Endodermal cell (in vitro differentiated cells): ENCODE data around the gene SGSM2. TPM values are rescaled to one million over a fixed set of nuclear protein-coding genes. Genes with fewer than 3 reads are reported as not detected.

Experiments used
- DNase-seq: peaks from one replicate; pipeline ENCODE4 v3.0.0-alpha.2; 2017
- H3K27ac ChIP-seq: 2 replicates; pipeline ENCODE4 v1.5.1; 2013; ENCODE audit warnings: mild to moderate bottlenecking, low read depth, low read length, moderate library complexity
- H3K27me3 ChIP-seq: 2 replicates; pipeline ENCODE4 v1.6.1; 2013; ENCODE audit warnings: mild to moderate bottlenecking, low read length, moderate library complexity; ENCODE audit not compliant: insufficient read depth, control insufficient read depth, poor library complexity, severe bottlenecking
- H3K36me3 ChIP-seq: 2 replicates; pipeline ENCODE4 v1.7.0; 2013; ENCODE audit warnings: mild to moderate bottlenecking, low read length, moderate library complexity; ENCODE audit not compliant: control insufficient read depth, insufficient read depth
- H3K4me1 ChIP-seq: one replicate; pipeline ENCODE4 v1.7.0; 2013; ENCODE audit warnings: low read length; ENCODE audit not compliant: control insufficient read depth, insufficient read depth
- H3K4me3 ChIP-seq: 2 replicates; pipeline ENCODE4 v1.5.1; 2013; ENCODE audit warnings: mild to moderate bottlenecking, low read length, moderate library complexity
- H3K9ac ChIP-seq: 2 replicates; pipeline ENCODE4 v1.6.1; 2013; ENCODE audit warnings: mild to moderate bottlenecking, low read length, moderate library complexity; ENCODE audit not compliant: poor library complexity, severe bottlenecking; ENCODE audit errors: extremely low read depth
- H3K9me3 ChIP-seq: 2 replicates; pipeline ENCODE4 v1.6.1; 2013; ENCODE audit warnings: mild to moderate bottlenecking, low read length, moderate library complexity; ENCODE audit not compliant: control insufficient read depth
- H3K27ac Mint-ChIP-seq: 2 replicates; pipeline ENCODE4 v1.8.0; 2020; ENCODE audit warnings: mixed read lengths
- H3K27me3 Mint-ChIP-seq: 2 replicates; pipeline ENCODE4 v1.8.0; 2021; ENCODE audit warnings: mild to moderate bottlenecking, mixed read lengths; ENCODE audit not compliant: insufficient read depth
- H3K36me3 Mint-ChIP-seq: 2 replicates; pipeline ENCODE4 v1.8.0; 2020; ENCODE audit warnings: low read depth, mixed read lengths
- H3K4me1 Mint-ChIP-seq: 2 replicates; pipeline ENCODE4 v1.8.0; 2020; ENCODE audit warnings: mixed read lengths
- H3K4me3 Mint-ChIP-seq: 2 replicates; pipeline ENCODE4 v1.8.0; 2020; ENCODE audit warnings: mild to moderate bottlenecking, moderate library complexity, mixed read lengths
- H3K9me3 Mint-ChIP-seq: 2 replicates; pipeline ENCODE4 v1.8.0; 2020; ENCODE audit warnings: mild to moderate bottlenecking, mixed read lengths
- whole genome bisulfite sequencing, 2 experiments: methylation state at CpG; one replicate each; pipeline versions ENCODE4 v1.1.5 to v1.1.7; 2013; ENCODE audit warnings: missing lambda C conversion rate in 2 of 2, mixed read lengths in 1 of 2; ENCODE audit not compliant: insufficient coverage in 1 of 2, insufficient read length in 1 of 2; 5-methylcytosine and 5-hydroxymethylcytosine counted together
- total RNA-seq, 2 donors: library from RNA; stranded (reverse); fragmentation: NEBNext Ultra II Directional in 1 of 2; extraction: Animal tissue kit (Norgen Biotek cat#: 25700) in 1 of 2; gene quantifications; 2 replicates in 1 of 2; 3 replicates in 1 of 2; pipeline ENCODE4 v1.2.1, GENCODE V29; 2021
- TF ChIP-seq, protein P1 (sequence below): fragments of 200-600 bp; sonication (generic); conservative IDR thresholded peaks from 2 replicates; pipeline ENCODE4 v1.5.0; 2021; ENCODE audit warnings: antibody characterized with exemption, mild to moderate bottlenecking

Gene SGSM2
- total RNA-seq, 2 donors from 2014 or later, result 62.5 to 77.3 TPM

DNA sequence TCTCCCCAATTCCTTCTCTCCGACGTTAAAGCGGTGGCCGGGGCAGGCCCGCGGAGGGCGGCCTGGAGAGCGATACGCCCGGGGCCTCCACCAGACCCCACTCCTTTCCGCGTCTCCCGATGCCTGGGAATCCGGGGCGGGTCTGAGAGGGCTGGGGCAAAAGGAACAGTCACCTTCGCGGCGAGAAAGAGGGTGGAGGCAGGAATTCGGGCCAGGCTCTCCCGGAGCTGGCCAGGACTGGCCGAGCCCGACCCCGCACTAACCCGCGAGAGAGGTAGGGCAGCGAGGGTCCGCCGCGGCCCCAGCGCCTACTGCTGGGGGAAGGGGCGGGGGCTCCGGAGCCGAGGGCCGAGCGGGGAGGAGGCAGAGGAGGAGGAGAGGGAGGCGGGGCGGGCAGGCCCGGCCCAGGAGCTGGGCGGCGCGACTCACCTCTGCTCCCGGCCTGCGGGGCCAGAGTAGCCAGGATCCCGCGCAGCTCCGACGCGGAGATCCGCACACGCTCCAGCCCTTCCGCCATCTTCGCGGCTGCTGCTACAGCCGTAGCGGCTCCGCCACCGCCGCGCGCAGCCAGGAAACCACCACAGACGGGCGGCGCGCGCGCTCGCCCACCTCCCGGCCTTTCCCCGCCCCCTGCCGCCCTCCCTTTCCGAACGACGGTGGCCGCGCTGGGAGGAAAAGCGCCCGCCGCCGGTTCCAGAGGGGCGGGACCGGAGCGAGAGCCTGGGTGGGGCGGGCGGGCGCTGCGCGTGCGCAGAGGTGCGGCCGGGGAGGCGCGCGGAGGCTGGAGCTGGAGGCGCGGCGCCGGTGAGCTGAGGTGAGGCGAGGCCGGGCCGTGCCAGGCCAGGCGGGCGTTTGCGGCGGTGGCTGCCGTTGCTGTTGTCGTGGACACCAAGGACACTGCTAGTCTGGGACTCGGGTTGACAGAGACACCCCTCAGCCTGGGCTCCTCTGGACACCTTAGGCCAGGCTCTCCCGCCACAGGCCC, 33.8 kb upstream of the SGSM2 start, which contains the start of the genes SMG6 and SRR:
SMG6 (minus strand) TSS at position 582 of the 985 bp plus-strand sequence; CDS start at position 517, 65 bp downstream.
SRR (plus strand) TSS at position 747 of the 985 bp plus-strand sequence. CDS start 11,611 bp downstream, outside the sequence.
- H3K4me1 ChIP-seq, result peaks cover 13% of the 10 kb centered on the region
- H3K4me1 Mint-ChIP-seq, result peaks cover 18% of the 10 kb centered on the region
- peak within 1 kb of the TSS; percentile 95 for H3K27ac Mint-ChIP-seq
- H3K4me3 Mint-ChIP-seq, result peak within 1 kb of the TSS; percentile 90
- peaks cover 34% of the 10 kb centered on the region for H3K36me3 ChIP-seq
- H3K27me3 ChIP-seq, result no peaks in the 10 kb centered on the region
- H3K9me3 ChIP-seq, result no peaks in the 10 kb centered on the region
- TF ChIP-seq, protein P1, sequence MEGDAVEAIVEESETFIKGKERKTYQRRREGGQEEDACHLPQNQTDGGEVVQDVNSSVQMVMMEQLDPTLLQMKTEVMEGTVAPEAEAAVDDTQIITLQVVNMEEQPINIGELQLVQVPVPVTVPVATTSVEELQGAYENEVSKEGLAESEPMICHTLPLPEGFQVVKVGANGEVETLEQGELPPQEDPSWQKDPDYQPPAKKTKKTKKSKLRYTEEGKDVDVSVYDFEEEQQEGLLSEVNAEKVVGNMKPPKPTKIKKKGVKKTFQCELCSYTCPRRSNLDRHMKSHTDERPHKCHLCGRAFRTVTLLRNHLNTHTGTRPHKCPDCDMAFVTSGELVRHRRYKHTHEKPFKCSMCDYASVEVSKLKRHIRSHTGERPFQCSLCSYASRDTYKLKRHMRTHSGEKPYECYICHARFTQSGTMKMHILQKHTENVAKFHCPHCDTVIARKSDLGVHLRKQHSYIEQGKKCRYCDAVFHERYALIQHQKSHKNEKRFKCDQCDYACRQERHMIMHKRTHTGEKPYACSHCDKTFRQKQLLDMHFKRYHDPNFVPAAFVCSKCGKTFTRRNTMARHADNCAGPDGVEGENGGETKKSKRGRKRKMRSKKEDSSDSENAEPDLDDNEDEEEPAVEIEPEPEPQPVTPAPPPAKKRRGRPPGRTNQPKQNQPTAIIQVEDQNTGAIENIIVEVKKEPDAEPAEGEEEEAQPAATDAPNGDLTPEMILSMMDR, result no peak
- H3K27ac ChIP-seq, result peak within 1 kb of the TSS; percentile 87
- H3K9ac ChIP-seq, result peak within 1 kb of the TSS; percentile 98
- H3K4me3 ChIP-seq, result peak within 1 kb of the TSS; percentile 98
- H3K27me3 Mint-ChIP-seq, result no peaks in the 10 kb centered on the region
- H3K36me3 Mint-ChIP-seq, result peaks cover 32% of the 10 kb centered on the region
- 0 to 2% methylated on average over 28 to 108 of the region's 108 CpGs for whole genome bisulfite sequencing, 2 experiments
- H3K9me3 Mint-ChIP-seq, result no peaks in the 10 kb centered on the region
- DNase-seq, result peak; percentile 98

GRCh38 chr17:2304931-2305330, 32.4 kb upstream of the SGSM2 start:
- Mint-ChIP-seq H3K27me3 (no peaks in the 10 kb centered on the region), H3K36me3 (peaks cover 19% of the 10 kb centered on the region), H3K4me1 (peaks cover 14% of the 10 kb centered on the region), H3K27ac (no peak overlapping the region), H3K4me3 (peak overlapping the region; percentile 90), H3K9me3 (no peaks in the 10 kb centered on the region)
- Histone ChIP-seq H3K27me3 (no peaks in the 10 kb centered on the region), H3K9me3 (no peaks in the 10 kb centered on the region), H3K36me3 (peaks cover 20% of the 10 kb centered on the region), H3K4me3 (no peak overlapping the region), H3K9ac (no peak overlapping the region), H3K27ac (no peak overlapping the region), H3K4me1 (peaks cover 4% of the 10 kb centered on the region)
- DNase-seq, result peak; percentile 22
- TF ChIP-seq, protein P1, result no peak
- 98 to 100% methylated on average over 3 to 4 of the region's 4 CpGs for WGBS, 2 experiments

DNA sequence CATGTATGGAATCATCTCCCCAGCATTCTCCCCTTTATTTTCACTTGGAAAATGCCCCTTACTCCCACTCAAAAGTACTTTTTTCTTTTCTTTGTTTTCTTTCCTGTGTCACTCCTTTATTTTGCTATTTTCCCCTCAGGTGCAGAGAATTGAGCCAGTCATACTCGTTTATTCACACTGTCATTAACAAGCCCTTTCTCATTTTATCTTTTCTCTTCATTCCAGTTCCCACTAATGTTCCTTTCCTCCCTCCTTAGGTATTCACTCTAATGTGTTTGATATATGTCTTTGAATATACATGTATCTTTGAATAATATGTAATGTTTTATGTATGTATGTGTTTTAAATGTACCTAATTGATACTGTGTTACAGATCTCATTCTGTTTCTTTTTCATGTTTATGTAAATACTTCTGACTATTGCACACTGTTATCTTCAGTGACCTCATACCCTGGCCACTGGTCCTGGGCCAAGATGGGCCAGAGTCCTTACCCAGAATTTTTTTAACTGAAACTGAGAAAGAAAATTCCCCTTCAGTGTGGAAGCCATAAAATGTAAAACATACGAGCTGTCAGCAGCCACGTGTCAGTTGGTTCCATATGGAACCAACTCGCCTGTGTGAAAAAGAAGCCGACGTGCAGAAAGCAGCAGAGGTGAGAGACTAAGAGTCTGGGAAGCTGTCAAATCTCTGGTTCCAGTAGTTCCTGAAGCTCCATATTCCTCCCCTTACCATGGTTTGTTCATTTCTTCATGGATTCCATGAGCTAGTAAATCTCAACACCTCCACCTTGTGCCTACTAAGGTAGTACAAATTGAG, 27.8 kb upstream of the SGSM2 start:
- WGBS, 2 experiments, result 92% methylated on average over 6 of the region's 6 CpGs
- Mint-ChIP-seq H3K9me3 (no peaks in the 10 kb centered on the region), H3K4me1 (no peaks in the 10 kb centered on the region), H3K36me3 (peaks cover 4% of the 10 kb centered on the region), H3K27ac (no peak overlapping the region), H3K4me3 (no peak overlapping the region), H3K27me3 (no peaks in the 10 kb centered on the region)
- no peak overlapping the region for H3K9ac ChIP-seq
- H3K36me3 ChIP-seq, result no peaks in the 10 kb centered on the region
- TF ChIP-seq, protein P1, result no peak
- no peak overlapping the region for H3K27ac ChIP-seq
- H3K9me3 ChIP-seq, result no peaks in the 10 kb centered on the region
- no peaks in the 10 kb centered on the region for H3K4me1 ChIP-seq
- H3K4me3 ChIP-seq, result no peak overlapping the region
- DNase-seq, result no peak
- no peaks in the 10 kb centered on the region for H3K27me3 ChIP-seq
